Activated naive CD4-positive, alpha-beta T cell treated with anti-CD3 and anti-CD28 coated beads, Interleukin-2, amount 50 U/mL, for 24 hours (primary cell): ENCODE results near the gene FXYD4.
"Not testable (repeated sequence)": the region's sequence is repeated elsewhere in the genome, so short reads cannot be mapped to it uniquely, and the experiment has no call there.

ENCODE experiments used
- H3K27ac Mint-ChIP-seq: one replicate; pipeline ENCODE4 v1.8.0; 2021; ENCODE audit warnings: mild to moderate bottlenecking, mixed read lengths
- H3K27me3 Mint-ChIP-seq: one replicate; pipeline ENCODE4 v1.8.0; 2021; ENCODE audit warnings: mixed read lengths
- H3K36me3 Mint-ChIP-seq: one replicate; pipeline ENCODE4 v1.8.0; 2021; ENCODE audit warnings: mixed read lengths
- H3K4me1 Mint-ChIP-seq: one replicate; pipeline ENCODE4 v1.8.0; 2021; ENCODE audit warnings: mixed read lengths
- H3K4me3 Mint-ChIP-seq: one replicate; pipeline ENCODE4 v1.8.0; 2021; ENCODE audit warnings: mild to moderate bottlenecking, mixed read lengths
- H3K9me3 Mint-ChIP-seq: one replicate; pipeline ENCODE4 v1.8.0; 2021; ENCODE audit warnings: mixed read lengths

The FXYD4 gene, protein sequence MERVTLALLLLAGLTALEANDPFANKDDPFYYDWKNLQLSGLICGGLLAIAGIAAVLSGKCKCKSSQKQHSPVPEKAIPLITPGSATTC

DNA sequence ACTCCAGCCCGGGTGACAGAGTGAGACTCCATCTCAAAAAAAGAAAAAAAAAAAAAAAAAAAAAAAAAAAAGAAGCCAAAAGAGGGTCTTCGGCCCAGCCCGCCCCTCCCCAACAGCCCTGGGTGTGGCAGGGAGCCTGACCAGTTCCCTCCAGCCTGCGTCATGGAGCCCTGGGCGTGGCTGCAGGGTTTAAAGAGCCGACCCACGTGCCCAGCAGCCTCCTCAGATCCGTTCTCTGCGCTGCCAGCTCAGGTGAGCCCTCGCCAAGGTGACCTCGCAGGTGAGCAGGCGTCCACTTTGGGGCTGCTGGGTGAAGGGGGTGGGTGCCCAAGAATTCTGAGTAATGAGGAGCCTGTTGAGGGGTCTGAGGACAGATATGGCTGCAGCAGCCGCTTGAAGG, at the start of gene FXYD4:
Gene FXYD4, plus strand, starts transcription at position 219 of the 400 bp plus-strand sequence. CDS start 2,111 bp downstream, outside the sequence.
- Mint-ChIP-seq H3K27ac (no peak within 1 kb of the TSS), H3K27me3 (no peaks in the 10 kb centered on the region)

GRCh38 chr10:43322331-43322730, 49.1 kb upstream of the FXYD4 start:
- Mint-ChIP-seq H3K9me3 (no peaks in the 10 kb centered on the region), H3K36me3 (no peaks in the 10 kb centered on the region), H3K4me1 (peaks cover 12% of the 10 kb centered on the region), H3K27ac (no peak overlapping the region), H3K27me3 (peaks cover 2% of the 10 kb centered on the region), H3K4me3 (peak overlapping the region; percentile 33)

More for the DNA sequence above, at the start of gene FXYD4:
- Mint-ChIP-seq H3K4me3 (no peak within 1 kb of the TSS), H3K4me1 (no peaks in the 10 kb centered on the region), H3K9me3 (no peaks in the 10 kb centered on the region), H3K36me3 (no peaks in the 10 kb centered on the region)

DNA sequence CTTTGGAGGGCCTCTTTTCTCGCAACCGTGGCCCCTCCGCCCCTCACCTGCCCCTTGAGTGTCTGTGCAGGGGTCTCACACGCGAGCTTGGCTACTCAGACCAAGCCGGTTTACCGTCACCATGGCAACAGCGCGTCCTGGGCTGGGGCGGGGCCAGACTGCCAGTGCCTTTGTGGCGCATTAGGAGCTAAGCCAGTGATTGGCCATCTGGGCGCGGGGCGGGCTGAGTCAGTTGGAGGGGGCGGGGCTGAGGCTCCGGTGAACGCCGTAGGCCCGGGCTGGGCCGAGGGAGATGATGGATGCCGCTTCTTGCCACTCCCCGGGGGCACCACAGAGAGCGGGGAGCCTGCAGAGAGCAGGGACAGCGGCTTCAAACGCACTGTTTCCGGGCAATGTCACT, 48.7 kb upstream of the FXYD4 start:
- Mint-ChIP-seq H3K4me1 (peaks cover 12% of the 10 kb centered on the region), H3K9me3 (no peaks in the 10 kb centered on the region), H3K4me3 (peak overlapping the region; percentile 33), H3K27me3 (peaks cover 2% of the 10 kb centered on the region), H3K36me3 (no peaks in the 10 kb centered on the region), H3K27ac (no peak overlapping the region)

DNA sequence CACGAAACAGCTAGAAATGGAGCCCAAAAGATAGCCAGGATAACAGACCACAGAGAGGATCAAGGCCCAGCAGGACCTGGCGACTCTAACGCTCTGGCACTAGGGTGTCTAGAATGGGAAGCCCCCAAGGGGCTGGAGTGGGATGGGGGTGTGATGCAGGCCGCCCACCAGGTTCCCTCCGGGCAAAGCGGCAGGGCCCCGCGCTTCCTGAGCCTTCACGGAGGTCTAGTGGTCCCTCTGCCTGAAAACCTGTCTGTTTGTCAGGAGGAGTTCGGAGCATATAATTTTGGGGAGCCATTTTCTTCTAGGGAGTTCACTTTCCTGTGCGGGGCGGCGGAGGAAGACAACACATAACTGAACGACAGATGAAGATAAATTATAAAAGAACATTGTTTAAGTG, 48.2 kb upstream of the FXYD4 start:
- peaks cover 2% of the 10 kb centered on the region for H3K27me3 Mint-ChIP-seq
- peaks cover 12% of the 10 kb centered on the region for H3K4me1 Mint-ChIP-seq
- no peaks in the 10 kb centered on the region for H3K9me3 Mint-ChIP-seq
- H3K27ac Mint-ChIP-seq: no peak overlapping the region
- H3K36me3 Mint-ChIP-seq: no peaks in the 10 kb centered on the region
- no peak overlapping the region for H3K4me3 Mint-ChIP-seq

DNA sequence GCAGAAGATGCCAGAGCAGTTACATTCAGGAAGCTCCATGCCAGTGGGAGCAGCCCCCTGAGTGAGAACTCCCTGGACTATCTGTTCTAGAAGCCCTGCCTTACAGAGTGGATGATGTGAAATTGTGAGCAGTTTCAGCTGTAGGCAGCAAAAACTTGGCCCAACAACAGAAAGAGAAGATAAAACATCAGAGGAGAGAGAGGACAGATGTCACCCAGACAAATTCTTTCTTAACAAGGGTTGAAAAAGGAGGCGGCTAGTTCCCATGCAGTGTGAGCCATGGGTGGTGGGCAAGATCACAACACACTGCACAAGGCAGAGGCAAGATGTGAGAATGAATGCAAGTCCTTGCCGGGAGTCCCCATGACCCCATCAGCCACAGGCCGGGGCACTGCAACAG, 46.6 kb upstream of the FXYD4 start:
- Mint-ChIP-seq H3K36me3 (no peaks in the 10 kb centered on the region), H3K27ac (no peak overlapping the region), H3K27me3 (peaks cover 2% of the 10 kb centered on the region), H3K9me3 (no peaks in the 10 kb centered on the region), H3K4me3 (no peak overlapping the region), H3K4me1 (peaks cover 12% of the 10 kb centered on the region)

DNA sequence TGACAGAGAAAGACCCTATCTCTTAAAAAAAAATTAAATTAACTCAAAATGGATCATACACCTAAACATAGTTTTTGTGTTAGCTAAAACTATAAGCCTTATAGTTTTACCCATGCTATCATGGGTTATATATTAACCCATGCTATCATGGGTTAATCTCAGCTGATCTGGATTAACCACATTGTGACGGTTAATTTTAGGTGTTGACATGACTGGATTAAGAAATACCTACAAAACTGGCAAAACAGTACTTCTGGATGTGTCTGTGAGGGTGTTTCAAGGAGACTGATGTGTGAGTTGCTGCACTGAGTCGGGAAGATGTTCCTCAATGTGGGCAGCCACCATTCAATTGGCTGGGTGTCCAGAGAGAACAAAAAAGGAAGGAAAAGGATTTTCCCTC, 44.3 kb upstream of the FXYD4 start:
- no peaks in the 10 kb centered on the region for H3K9me3 Mint-ChIP-seq
- H3K27me3 Mint-ChIP-seq: peaks cover 2% of the 10 kb centered on the region
- no peak overlapping the region for H3K4me3 Mint-ChIP-seq
- H3K27ac Mint-ChIP-seq: no peak overlapping the region
- H3K36me3 Mint-ChIP-seq: no peaks in the 10 kb centered on the region
- H3K4me1 Mint-ChIP-seq: peaks cover 18% of the 10 kb centered on the region

GRCh38 chr10:43327986-43328385, 43.5 kb upstream of the FXYD4 start:
- H3K4me3 Mint-ChIP-seq: no peak overlapping the region
- no peaks in the 10 kb centered on the region for H3K36me3 Mint-ChIP-seq
- H3K27ac Mint-ChIP-seq: no peak overlapping the region
- H3K27me3 Mint-ChIP-seq: no peaks in the 10 kb centered on the region
- peaks cover 20% of the 10 kb centered on the region for H3K4me1 Mint-ChIP-seq
- H3K9me3 Mint-ChIP-seq: no peaks in the 10 kb centered on the region

- peaks cover 22% of the 10 kb centered on the region for H3K4me1 Mint-ChIP-seq
- not testable (repeated sequence) for H3K27ac Mint-ChIP-seq, H3K9me3 Mint-ChIP-seq, H3K4me3 Mint-ChIP-seq, H3K27me3 Mint-ChIP-seq, H3K36me3 Mint-ChIP-seq
Measured at GRCh38 chr10:43328810-43329209, 42.6 kb upstream of the FXYD4 start.

GRCh38 chr10:43329246-43329885, 42.1 kb upstream of the FXYD4 start:
- H3K36me3 Mint-ChIP-seq, H3K27ac Mint-ChIP-seq, H3K27me3 Mint-ChIP-seq: not testable (repeated sequence)

GRCh38 chr10:43330049-43330823, 41.2 kb upstream of the FXYD4 start:
- not testable (repeated sequence) for H3K27ac Mint-ChIP-seq, H3K36me3 Mint-ChIP-seq, H3K4me3 Mint-ChIP-seq, H3K27me3 Mint-ChIP-seq, H3K9me3 Mint-ChIP-seq
- H3K4me1 Mint-ChIP-seq: peaks cover 22% of the 10 kb centered on the region

More at GRCh38 chr10:43329246-43329885, 42.1 kb upstream of the FXYD4 start:
- peaks cover 22% of the 10 kb centered on the region for H3K4me1 Mint-ChIP-seq
- H3K9me3 Mint-ChIP-seq, H3K4me3 Mint-ChIP-seq: not testable (repeated sequence)

DNA sequence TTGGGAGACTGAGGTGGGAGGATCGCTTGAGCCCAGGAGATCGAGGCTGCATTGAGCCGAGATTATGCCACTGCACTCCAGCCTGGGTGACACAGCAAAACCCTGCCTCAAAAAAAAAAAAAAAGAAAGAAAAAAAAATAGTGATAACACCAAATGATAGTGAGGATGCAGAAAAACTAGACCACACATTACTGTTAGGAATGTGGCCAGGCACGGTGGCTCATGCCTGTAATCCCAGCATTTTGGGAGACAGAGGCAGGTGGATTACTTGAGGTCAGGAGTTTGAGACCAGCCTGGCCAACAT, 40.7 kb upstream of the FXYD4 start:
- peaks cover 22% of the 10 kb centered on the region for H3K4me1 Mint-ChIP-seq
- not testable (repeated sequence) for H3K36me3 Mint-ChIP-seq, H3K9me3 Mint-ChIP-seq, H3K27ac Mint-ChIP-seq, H3K27me3 Mint-ChIP-seq, H3K4me3 Mint-ChIP-seq

- Mint-ChIP-seq H3K4me1 (peaks cover 22% of the 10 kb centered on the region), H3K27ac (no peak overlapping the region), H3K4me3 (no peak overlapping the region)
Measured at GRCh38 chr10:43333653-43334052, 37.8 kb upstream of the FXYD4 start.

DNA sequence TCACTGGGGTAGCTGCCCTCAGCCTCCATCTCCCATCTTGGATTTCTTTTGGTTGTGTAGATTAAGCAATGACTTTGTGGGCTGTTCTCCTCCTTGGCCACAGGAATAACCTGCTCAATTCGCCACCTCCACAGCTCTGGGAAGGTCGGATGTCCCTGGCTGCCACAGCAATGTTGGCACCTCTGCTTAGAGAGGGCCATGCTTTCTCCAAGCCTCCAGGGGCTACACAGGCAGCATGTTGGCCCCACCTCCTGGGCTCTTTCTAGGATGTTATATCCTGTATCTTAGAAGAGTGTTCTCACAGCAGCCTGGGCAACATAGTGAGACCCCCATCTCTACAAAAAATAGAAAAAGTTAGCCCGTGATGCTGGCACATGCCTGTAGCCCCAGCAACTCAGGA, 35.4 kb upstream of the FXYD4 start:
- no peaks in the 10 kb centered on the region for H3K36me3 Mint-ChIP-seq
- H3K4me1 Mint-ChIP-seq: peaks cover 22% of the 10 kb centered on the region
- no peaks in the 10 kb centered on the region for H3K9me3 Mint-ChIP-seq
- H3K27ac Mint-ChIP-seq: no peak overlapping the region
- H3K27me3 Mint-ChIP-seq: no peaks in the 10 kb centered on the region
- no peak overlapping the region for H3K4me3 Mint-ChIP-seq

More at GRCh38 chr10:43333653-43334052, 37.8 kb upstream of the FXYD4 start:
- H3K36me3 Mint-ChIP-seq: no peaks in the 10 kb centered on the region
- no peaks in the 10 kb centered on the region for H3K27me3 Mint-ChIP-seq
- no peaks in the 10 kb centered on the region for H3K9me3 Mint-ChIP-seq

- H3K4me1 Mint-ChIP-seq: peaks cover 18% of the 10 kb centered on the region
- no peaks in the 10 kb centered on the region for H3K27me3 Mint-ChIP-seq
- H3K9me3 Mint-ChIP-seq: no peaks in the 10 kb centered on the region
- H3K27ac Mint-ChIP-seq: no peak overlapping the region
- H3K36me3 Mint-ChIP-seq: no peaks in the 10 kb centered on the region
- no peak overlapping the region for H3K4me3 Mint-ChIP-seq
Measured at GRCh38 chr10:43336641-43337318, 34.7 kb upstream of the FXYD4 start.

DNA sequence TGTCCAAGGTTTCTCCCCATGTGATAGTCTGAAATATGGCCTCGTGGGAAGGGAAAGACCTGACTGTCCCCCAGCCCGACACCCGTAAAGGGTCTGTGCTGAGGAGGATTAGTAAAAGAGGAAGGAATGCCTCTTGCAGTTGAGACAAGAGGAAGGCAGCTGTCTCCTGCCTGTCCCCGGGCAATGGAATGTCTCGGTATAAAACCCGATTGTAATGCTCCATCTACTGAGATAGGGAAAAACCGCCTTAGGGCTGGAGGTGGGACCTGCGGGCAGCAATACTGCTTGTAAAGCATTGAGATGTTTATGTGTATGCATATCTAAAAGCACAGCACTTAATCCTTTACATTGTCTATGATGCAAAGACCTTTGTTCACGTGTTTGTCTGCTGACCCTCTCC, 33.9 kb upstream of the FXYD4 start:
- not testable (repeated sequence) for H3K9me3 Mint-ChIP-seq, H3K27ac Mint-ChIP-seq
- H3K4me1 Mint-ChIP-seq: peaks cover 11% of the 10 kb centered on the region

DNA sequence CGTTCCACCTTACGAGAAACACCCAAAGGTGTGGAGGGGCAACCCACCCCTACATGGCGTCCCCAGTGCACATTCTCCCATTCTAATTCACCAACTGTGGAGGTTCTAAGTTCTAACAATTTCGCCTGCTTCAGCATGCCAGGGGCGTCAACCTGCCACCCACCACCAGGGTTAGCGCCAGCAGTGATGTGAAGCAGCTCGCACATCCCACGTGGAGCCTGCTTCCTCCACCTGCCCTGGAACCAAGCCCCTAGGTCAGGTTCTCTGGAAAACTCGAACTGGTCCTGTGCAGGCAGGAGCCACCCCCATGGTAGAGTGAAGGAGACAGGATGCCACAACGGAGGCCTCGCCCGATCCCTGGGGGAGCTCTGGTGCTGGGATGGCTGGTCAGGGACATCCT, 33.3 kb upstream of the FXYD4 start:
- Mint-ChIP-seq H3K27me3 (no peaks in the 10 kb centered on the region), H3K4me3 (no peak overlapping the region), H3K9me3 (no peaks in the 10 kb centered on the region), H3K4me1 (peaks cover 5% of the 10 kb centered on the region), H3K27ac (no peak overlapping the region), H3K36me3 (no peaks in the 10 kb centered on the region)

More for the DNA sequence above, 33.9 kb upstream of the FXYD4 start:
- not testable (repeated sequence) for H3K27me3 Mint-ChIP-seq, H3K4me3 Mint-ChIP-seq, H3K36me3 Mint-ChIP-seq
